IMR-90 (cell line): Measurements from ENCODE around the gene TJP3.

Source experiments
- CTCF ChIP-seq: conservative IDR thresholded peaks from 2 replicates; pipeline ENCODE4 v1.5.1; 2012; ENCODE audit warnings: mild to moderate bottlenecking, low read depth, low read length, improper control_type of control experiment
- MAFK ChIP-seq: IDR thresholded peaks from 2 replicates; pipeline ENCODE4 v1.6.1; 2012; ENCODE audit warnings: low read depth, low read length, improper control_type of control experiment
- MAZ ChIP-seq: IDR thresholded peaks from 2 replicates; pipeline ENCODE4 v1.6.1; 2012; ENCODE audit warnings: low read depth, mild to moderate bottlenecking, low read length, improper control_type of control experiment, moderate library complexity, borderline replicate concordance
- NFE2L2 ChIP-seq: fragments of 150-350 bp; IDR thresholded peaks from 2 replicates; pipeline ENCODE4 v1.6.1; 2016; ENCODE audit warnings: low read depth, mild to moderate bottlenecking, low read length
- POLR2A ChIP-seq: IDR thresholded peaks from 2 replicates; pipeline ENCODE4 v1.6.1; 2012; ENCODE audit warnings: mild to moderate bottlenecking, low read depth, low read length
- RAD21 ChIP-seq: IDR thresholded peaks from 2 replicates; pipeline ENCODE4 v1.6.1; 2012; ENCODE audit warnings: low read length, improper control_type of control experiment
- RCOR1 ChIP-seq: IDR thresholded peaks from 2 replicates; pipeline ENCODE4 v1.6.1; 2012; ENCODE audit warnings: mild to moderate bottlenecking, low read length, improper control_type of control experiment; ENCODE audit not compliant: insufficient replicate concordance
- USF2 ChIP-seq: fragments of 150-350 bp; IDR thresholded peaks from 2 replicates; pipeline ENCODE4 v1.6.1; 2017; ENCODE audit warnings: mild to moderate bottlenecking, antibody characterized with exemption, low read length, low read depth

GRCh38 chr19:3778104-3778867 lies 70.1 kb downstream of the TJP3 start:
- TF ChIP-seq RAD21 (no peak), CTCF (no peak), POLR2A (no peak), MAFK (no peak), RCOR1 (no peak), MAZ (no peak), NFE2L2 (no peak), USF2 (no peak)
